Measurements from ENCODE around the gene ATG16L1. TPM values are rescaled to one million over a fixed set of nuclear protein-coding genes. Genes with fewer than 3 reads are reported as not detected.

Gene ATG16L1
- total RNA-seq = 23.8 and 47.1 TPM in 2 replicates

GRCh38 chr2:233251306-233252116 lies at the start of gene ATG16L1:
Gene ATG16L1, plus strand, starts transcription at chr2:233251673. Its CDS starts 155 bp downstream, at chr2:233251828.

GRCh38 chr2:233307565-233307964 lies 56.1 kb downstream of the ATG16L1 start, which contains the start of gene SAG:
Gene SAG, plus strand, starts transcription at chr2:233307816. Its CDS starts 1,374 bp downstream, at chr2:233309190.

Other genes with a start within 250 kb of the ATG16L1 start
- 0.16 and 0.19 TPM in 2 replicates for gene NGEF, start 238.4 kb upstream of the ATG16L1 start, total RNA-seq
- not detected in 2 replicates for gene NEU2, start 219.0 kb upstream of the ATG16L1 start, total RNA-seq
- 15.9 and 37.7 TPM in 2 replicates for gene INPP5D, start 191.3 kb upstream of the ATG16L1 start, total RNA-seq
- gene SAG, start 56.1 kb downstream of the ATG16L1 start, total RNA-seq = not detected in 2 replicates
- 22.0 and 22.8 TPM in 2 replicates for gene DGKD, start 102.8 kb downstream of the ATG16L1 start, total RNA-seq

All from bladder microvascular endothelial cell (primary cell).